ENCODE results near the gene CERKL.

CERKL gene

GRCh38 chr2:181623159-181623558, 33.7 kb downstream of the CERKL start:
- DNase-seq = no peak

- DNase-seq = no peak
Observed at GRCh38 chr2:181621779-181622490, 35.0 kb downstream of the CERKL start.

- no peak for DNase-seq
Observed at GRCh38 chr2:181619516-181619915, 37.4 kb downstream of the CERKL start.

- DNase-seq = no peak
Observed at GRCh38 chr2:181616715-181617114, 40.2 kb downstream of the CERKL start.

- DNase-seq = no peak
Observed at GRCh38 chr2:181614874-181615638, 41.8 kb downstream of the CERKL start.

- DNase-seq = no peak
Observed at GRCh38 chr2:181613241-181613640, 43.7 kb downstream of the CERKL start.

- no peak for DNase-seq
Observed at GRCh38 chr2:181607629-181608590, 49.0 kb downstream of the CERKL start.

GRCh38 chr2:181605889-181606837, 50.7 kb downstream of the CERKL start:
- no peak for DNase-seq

- no peak for DNase-seq
Observed at GRCh38 chr2:181602017-181602416, 54.9 kb downstream of the CERKL start.

GRCh38 chr2:181596556-181596955, 60.3 kb downstream of the CERKL start:
- DNase-seq = no peak

GRCh38 chr2:181594322-181594721, 62.6 kb downstream of the CERKL start:
- no peak for DNase-seq

GRCh38 chr2:181589779-181590178, 67.1 kb downstream of the CERKL start:
- DNase-seq = no peak

- DNase-seq = no peak
Observed at GRCh38 chr2:181588546-181588945, 68.4 kb downstream of the CERKL start.

- peak; percentile 89 for DNase-seq
Observed at GRCh38 chr2:181586569-181587081, 70.3 kb downstream of the CERKL start.

GRCh38 chr2:181585732-181586131, 71.2 kb downstream of the CERKL start:
- no peak for DNase-seq

GRCh38 chr2:181581534-181581933, 75.4 kb downstream of the CERKL start:
- DNase-seq = no peak

GRCh38 chr2:181578829-181579228, 78.1 kb downstream of the CERKL start:
- no peak for DNase-seq

- DNase-seq = no peak
Observed at GRCh38 chr2:181576431-181576830, 80.5 kb downstream of the CERKL start.

GRCh38 chr2:181575650-181576025, 81.3 kb downstream of the CERKL start:
- no peak for DNase-seq

- no peak for DNase-seq
Observed at GRCh38 chr2:181575024-181575649, 81.8 kb downstream of the CERKL start.

GRCh38 chr2:181574321-181574720, 82.6 kb downstream of the CERKL start:
- DNase-seq = no peak
